ENCODE results near the gene FBXO40. TPM values are rescaled to one million over a fixed set of nuclear protein-coding genes. Genes with fewer than 3 reads are reported as not detected.

The FBXO40 gene
- total and polyA plus RNA-seq, 2 experiments from 2014 or later = 0.03 TPM; not detected in 1

- TF ChIP-seq, protein P1, sequence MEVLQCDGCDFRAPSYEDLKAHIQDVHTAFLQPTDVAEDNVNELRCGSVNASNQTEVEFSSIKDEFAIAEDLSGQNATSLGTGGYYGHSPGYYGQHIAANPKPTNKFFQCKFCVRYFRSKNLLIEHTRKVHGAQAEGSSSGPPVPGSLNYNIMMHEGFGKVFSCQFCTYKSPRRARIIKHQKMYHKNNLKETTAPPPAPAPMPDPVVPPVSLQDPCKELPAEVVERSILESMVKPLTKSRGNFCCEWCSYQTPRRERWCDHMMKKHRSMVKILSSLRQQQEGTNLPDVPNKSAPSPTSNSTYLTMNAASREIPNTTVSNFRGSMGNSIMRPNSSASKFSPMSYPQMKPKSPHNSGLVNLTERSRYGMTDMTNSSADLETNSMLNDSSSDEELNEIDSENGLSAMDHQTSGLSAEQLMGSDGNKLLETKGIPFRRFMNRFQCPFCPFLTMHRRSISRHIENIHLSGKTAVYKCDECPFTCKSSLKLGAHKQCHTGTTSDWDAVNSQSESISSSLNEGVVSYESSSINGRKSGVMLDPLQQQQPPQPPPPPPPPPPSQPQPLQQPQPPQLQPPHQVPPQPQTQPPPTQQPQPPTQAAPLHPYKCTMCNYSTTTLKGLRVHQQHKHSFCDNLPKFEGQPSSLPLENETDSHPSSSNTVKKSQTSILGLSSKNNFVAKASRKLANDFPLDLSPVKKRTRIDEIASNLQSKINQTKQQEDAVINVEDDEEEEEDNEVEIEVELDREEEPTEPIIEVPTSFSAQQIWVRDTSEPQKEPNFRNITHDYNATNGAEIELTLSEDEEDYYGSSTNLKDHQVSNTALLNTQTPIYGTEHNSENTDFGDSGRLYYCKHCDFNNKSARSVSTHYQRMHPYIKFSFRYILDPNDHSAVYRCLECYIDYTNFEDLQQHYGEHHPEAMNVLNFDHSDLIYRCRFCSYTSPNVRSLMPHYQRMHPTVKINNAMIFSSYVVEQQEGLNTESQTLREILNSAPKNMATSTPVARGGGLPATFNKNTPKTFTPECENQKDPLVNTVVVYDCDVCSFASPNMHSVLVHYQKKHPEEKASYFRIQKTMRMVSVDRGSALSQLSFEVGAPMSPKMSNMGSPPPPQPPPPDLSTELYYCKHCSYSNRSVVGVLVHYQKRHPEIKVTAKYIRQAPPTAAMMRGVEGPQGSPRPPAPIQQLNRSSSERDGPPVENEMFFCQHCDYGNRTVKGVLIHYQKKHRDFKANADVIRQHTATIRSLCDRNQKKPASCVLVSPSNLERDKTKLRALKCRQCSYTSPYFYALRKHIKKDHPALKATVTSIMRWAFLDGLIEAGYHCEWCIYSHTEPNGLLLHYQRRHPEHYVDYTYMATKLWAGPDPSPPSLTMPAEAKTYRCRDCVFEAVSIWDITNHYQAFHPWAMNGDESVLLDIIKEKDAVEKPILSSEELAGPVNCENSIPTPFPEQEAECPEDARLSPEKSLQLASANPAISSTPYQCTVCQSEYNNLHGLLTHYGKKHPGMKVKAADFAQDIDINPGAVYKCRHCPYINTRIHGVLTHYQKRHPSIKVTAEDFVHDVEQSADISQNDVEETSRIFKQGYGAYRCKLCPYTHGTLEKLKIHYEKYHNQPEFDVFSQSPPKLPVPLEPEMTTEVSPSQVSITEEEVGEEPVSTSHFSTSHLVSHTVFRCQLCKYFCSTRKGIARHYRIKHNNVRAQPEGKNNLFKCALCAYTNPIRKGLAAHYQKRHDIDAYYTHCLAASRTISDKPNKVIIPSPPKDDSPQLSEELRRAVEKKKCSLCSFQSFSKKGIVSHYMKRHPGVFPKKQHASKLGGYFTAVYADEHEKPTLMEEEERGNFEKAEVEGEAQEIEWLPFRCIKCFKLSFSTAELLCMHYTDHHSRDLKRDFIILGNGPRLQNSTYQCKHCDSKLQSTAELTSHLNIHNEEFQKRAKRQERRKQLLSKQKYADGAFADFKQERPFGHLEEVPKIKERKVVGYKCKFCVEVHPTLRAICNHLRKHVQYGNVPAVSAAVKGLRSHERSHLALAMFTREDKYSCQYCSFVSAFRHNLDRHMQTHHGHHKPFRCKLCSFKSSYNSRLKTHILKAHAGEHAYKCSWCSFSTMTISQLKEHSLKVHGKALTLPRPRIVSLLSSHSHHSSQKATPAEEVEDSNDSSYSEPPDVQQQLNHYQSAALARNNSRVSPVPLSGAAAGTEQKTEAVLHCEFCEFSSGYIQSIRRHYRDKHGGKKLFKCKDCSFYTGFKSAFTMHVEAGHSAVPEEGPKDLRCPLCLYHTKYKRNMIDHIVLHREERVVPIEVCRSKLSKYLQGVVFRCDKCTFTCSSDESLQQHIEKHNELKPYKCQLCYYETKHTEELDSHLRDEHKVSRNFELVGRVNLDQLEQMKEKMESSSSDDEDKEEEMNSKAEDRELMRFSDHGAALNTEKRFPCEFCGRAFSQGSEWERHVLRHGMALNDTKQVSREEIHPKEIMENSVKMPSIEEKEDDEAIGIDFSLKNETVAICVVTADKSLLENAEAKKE (CRISPR knock-in tag; IDR thresholded peaks at IDR 0.05) = no peak
- no peak for TF ChIP-seq EZH2 (IDR thresholded peaks at IDR 0.05; ENCODE audit: low read depth, unreplicated experiment)
- TF ChIP-seq EZH2phosphoT487 (IDR thresholded peaks at IDR 0.05; ENCODE audit: unreplicated experiment) = no peak
- no peak for TF ChIP-seq ZNF331 (CRISPR knock-in tag; IDR thresholded peaks at IDR 0.05; ENCODE audit: low read depth)
Observed at GRCh38 chr3:121606106-121606505, 12.9 kb downstream of the FBXO40 start (continued).

DNA sequence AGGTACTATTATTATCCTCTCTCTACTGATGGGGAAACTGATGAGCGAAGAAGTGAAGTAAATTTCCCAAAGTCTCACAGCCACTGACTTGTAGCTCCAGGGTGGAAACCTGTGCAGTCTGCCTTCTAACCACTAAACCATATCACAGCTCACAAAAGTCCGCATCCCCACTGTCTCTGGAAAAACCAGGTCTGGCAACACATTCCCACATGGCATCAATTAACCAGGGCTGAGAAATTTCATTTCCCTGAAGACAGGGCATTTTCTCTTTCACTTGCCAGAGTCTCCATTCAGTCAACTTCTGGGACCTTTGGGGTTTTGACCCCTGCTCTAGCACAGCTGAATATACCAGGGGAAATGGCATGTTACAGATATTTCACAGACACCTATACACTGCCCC, 26.5 kb downstream of the FBXO40 start:
- Histone ChIP-seq H2AFZ (no peak overlapping the region), H3K27me3 (ENCODE audit: insufficient read depth) (no peaks in the 10 kb centered on the region), H3K4me2 (no peak overlapping the region), H3K36me3 (ENCODE audit: insufficient read depth) (no peaks in the 10 kb centered on the region), H3K79me2 (replicated peaks; ENCODE audit: insufficient read depth) (no peaks in the 10 kb centered on the region), H3F3A (replicated peaks; ENCODE audit: low read depth) (no peaks in the 10 kb centered on the region), H3K9me2 (ENCODE audit: insufficient read depth) (peaks cover 13% of the 10 kb centered on the region; the same call in 1 of the 2 replicates), H4K20me1 (replicated peaks; ENCODE audit: insufficient read depth) (no peaks in the 10 kb centered on the region), H3K4me1 (ENCODE audit: insufficient read depth) (peaks cover 5% of the 10 kb centered on the region), H3K27ac (ENCODE audit: low read depth) (no peak overlapping the region), H3K4me3 (no peak overlapping the region)
- Mint-ChIP-seq H3K36me3 (ENCODE audit: low read depth) (no peaks in the 10 kb centered on the region), H3K4me1 (peaks cover 6% of the 10 kb centered on the region), H3K27me3 (ENCODE audit: insufficient read depth, low read depth, poor library complexity) (peaks cover 5% of the 10 kb centered on the region), H3K4me3 (no peak overlapping the region), H3K27ac (no peak overlapping the region), H3K9me3 (no peaks in the 10 kb centered on the region)
- DNase-seq (ENCODE audit: low spot score) = no peak
- ATAC-seq = no peak
- TF ChIP-seq EZH2phosphoT487 (IDR thresholded peaks at IDR 0.05; ENCODE audit: unreplicated experiment) = no peak
- TF ChIP-seq JUNB (IDR thresholded peaks at IDR 0.05; ENCODE audit: unreplicated experiment) = no peak
- no peak for TF ChIP-seq POLR2AphosphoS5 (IDR thresholded peaks at IDR 0.05; ENCODE audit: low read depth)
- TF ChIP-seq, protein P2, sequence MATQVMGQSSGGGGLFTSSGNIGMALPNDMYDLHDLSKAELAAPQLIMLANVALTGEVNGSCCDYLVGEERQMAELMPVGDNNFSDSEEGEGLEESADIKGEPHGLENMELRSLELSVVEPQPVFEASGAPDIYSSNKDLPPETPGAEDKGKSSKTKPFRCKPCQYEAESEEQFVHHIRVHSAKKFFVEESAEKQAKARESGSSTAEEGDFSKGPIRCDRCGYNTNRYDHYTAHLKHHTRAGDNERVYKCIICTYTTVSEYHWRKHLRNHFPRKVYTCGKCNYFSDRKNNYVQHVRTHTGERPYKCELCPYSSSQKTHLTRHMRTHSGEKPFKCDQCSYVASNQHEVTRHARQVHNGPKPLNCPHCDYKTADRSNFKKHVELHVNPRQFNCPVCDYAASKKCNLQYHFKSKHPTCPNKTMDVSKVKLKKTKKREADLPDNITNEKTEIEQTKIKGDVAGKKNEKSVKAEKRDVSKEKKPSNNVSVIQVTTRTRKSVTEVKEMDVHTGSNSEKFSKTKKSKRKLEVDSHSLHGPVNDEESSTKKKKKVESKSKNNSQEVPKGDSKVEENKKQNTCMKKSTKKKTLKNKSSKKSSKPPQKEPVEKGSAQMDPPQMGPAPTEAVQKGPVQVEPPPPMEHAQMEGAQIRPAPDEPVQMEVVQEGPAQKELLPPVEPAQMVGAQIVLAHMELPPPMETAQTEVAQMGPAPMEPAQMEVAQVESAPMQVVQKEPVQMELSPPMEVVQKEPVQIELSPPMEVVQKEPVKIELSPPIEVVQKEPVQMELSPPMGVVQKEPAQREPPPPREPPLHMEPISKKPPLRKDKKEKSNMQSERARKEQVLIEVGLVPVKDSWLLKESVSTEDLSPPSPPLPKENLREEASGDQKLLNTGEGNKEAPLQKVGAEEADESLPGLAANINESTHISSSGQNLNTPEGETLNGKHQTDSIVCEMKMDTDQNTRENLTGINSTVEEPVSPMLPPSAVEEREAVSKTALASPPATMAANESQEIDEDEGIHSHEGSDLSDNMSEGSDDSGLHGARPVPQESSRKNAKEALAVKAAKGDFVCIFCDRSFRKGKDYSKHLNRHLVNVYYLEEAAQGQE (IDR thresholded peaks at IDR 0.05; ENCODE audit: unreplicated experiment) = no peak
- TF ChIP-seq ZNF114 (CRISPR knock-in tag; IDR thresholded peaks at IDR 0.05) = no peak
- TF ChIP-seq CREB1 (CRISPR knock-in tag; IDR thresholded peaks at IDR 0.05; ENCODE audit: low read depth) = no peak
- TF ChIP-seq EZH2 (IDR thresholded peaks at IDR 0.05; ENCODE audit: low read depth, unreplicated experiment) = no peak
- no peak for TF ChIP-seq NANOG (IDR thresholded peaks at IDR 0.05; ENCODE audit: borderline replicate concordance)
- TF ChIP-seq ZNF331 (CRISPR knock-in tag; IDR thresholded peaks at IDR 0.05; ENCODE audit: low read depth) = no peak
- no peak for TF ChIP-seq STAT1 (IDR thresholded peaks at IDR 0.05; ENCODE audit: unreplicated experiment)
- TF ChIP-seq ETS1 (IDR thresholded peaks at IDR 0.05) = no peak
- TF ChIP-seq, protein P3, sequence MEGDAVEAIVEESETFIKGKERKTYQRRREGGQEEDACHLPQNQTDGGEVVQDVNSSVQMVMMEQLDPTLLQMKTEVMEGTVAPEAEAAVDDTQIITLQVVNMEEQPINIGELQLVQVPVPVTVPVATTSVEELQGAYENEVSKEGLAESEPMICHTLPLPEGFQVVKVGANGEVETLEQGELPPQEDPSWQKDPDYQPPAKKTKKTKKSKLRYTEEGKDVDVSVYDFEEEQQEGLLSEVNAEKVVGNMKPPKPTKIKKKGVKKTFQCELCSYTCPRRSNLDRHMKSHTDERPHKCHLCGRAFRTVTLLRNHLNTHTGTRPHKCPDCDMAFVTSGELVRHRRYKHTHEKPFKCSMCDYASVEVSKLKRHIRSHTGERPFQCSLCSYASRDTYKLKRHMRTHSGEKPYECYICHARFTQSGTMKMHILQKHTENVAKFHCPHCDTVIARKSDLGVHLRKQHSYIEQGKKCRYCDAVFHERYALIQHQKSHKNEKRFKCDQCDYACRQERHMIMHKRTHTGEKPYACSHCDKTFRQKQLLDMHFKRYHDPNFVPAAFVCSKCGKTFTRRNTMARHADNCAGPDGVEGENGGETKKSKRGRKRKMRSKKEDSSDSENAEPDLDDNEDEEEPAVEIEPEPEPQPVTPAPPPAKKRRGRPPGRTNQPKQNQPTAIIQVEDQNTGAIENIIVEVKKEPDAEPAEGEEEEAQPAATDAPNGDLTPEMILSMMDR (conservative IDR thresholded peaks at IDR 0.05; ENCODE audit: low read depth in 2 of 2) = no peak

All from GM23338 (cell line).